IPS-18a (cell line): Measurements from ENCODE around the gene CNPY3.
A peak's percentile ranks its signal among the peaks of the same experiment; 100 is the strongest.
"Not testable (repeated sequence)": the region's sequence is repeated elsewhere in the genome, so short reads cannot be mapped to it uniquely, and the experiment has no call there.

Experiments
- H3K27ac ChIP-seq: one replicate; pipeline ENCODE4 v1.5.1; 2013; ENCODE audit warnings: low read length
- H3K27me3 ChIP-seq: one replicate; pipeline ENCODE4 v1.6.1; 2013; ENCODE audit warnings: mild to moderate bottlenecking, low read length; ENCODE audit not compliant: control insufficient read depth, insufficient read depth
- H3K36me3 ChIP-seq: one replicate; pipeline ENCODE4 v1.6.1; 2013; ENCODE audit warnings: low read depth, low read length; ENCODE audit not compliant: control insufficient read depth
- H3K4me1 ChIP-seq: one replicate; pipeline ENCODE4 v1.6.1; 2013; ENCODE audit warnings: low read depth, low read length; ENCODE audit not compliant: control insufficient read depth
- H3K4me3 ChIP-seq: one replicate; pipeline ENCODE4 v1.5.1; 2013; ENCODE audit warnings: low read length
- H3K9ac ChIP-seq: one replicate; pipeline ENCODE4 v1.6.1; 2013; ENCODE audit warnings: mild to moderate bottlenecking, low read length, moderate library complexity
- H3K9me3 ChIP-seq: one replicate; pipeline ENCODE4 v1.6.1; 2013; ENCODE audit warnings: low read depth, low read length; ENCODE audit not compliant: control insufficient read depth

The CNPY3 gene

DNA sequence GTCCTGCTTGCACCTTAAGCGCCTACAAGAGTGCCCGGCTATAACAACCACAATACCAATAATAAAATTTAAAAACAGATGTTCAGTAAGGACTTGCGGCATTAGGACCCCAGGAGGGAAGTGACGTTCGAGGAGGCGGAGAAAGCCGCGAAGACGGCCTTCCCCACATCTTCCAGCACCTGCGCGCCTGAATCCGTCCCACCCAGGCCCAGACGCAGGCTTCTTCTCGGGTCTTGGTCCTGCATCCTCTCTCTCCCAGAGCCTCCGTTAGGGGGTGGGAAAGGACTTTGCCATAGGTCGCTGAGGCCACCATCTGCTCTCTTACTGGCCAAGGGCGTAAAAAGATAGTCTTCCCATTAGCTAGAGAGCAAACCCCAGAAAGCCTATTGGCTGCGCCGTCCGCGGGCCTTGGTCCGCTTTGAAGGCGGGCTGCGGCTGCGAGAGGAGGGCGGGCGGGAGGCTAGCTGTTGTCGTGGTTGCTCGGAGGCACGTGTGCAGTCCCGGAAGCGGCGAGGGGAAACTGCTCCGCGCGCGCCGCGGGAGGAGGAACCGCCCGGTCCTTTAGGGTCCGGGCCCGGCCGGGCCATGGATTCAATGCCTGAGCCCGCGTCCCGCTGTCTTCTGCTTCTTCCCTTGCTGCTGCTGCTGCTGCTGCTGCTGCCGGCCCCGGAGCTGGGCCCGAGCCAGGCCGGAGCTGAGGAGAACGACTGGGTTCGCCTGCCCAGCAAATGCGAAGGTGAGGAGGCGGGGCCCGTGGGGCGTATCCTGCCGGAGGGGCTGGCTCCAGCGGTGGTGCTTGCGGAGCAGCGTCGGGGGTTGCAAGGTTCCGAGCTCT is at the start of gene CNPY3:
CNPY3 (plus strand) TSS at position 495 of the 835 bp plus-strand sequence; CDS start at position 586, 91 bp downstream.
- H3K27me3 ChIP-seq, result no peaks in the 10 kb centered on the region
- H3K9me3 ChIP-seq, result no peaks in the 10 kb centered on the region
- H3K9ac ChIP-seq, result peak within 1 kb of the TSS; percentile 77
- peaks cover 6% of the 10 kb centered on the region for H3K4me1 ChIP-seq
- peak within 1 kb of the TSS; percentile 90 for H3K27ac ChIP-seq
- H3K4me3 ChIP-seq, result peak within 1 kb of the TSS; percentile 97
- H3K36me3 ChIP-seq, result peaks cover 8% of the 10 kb centered on the region

DNA sequence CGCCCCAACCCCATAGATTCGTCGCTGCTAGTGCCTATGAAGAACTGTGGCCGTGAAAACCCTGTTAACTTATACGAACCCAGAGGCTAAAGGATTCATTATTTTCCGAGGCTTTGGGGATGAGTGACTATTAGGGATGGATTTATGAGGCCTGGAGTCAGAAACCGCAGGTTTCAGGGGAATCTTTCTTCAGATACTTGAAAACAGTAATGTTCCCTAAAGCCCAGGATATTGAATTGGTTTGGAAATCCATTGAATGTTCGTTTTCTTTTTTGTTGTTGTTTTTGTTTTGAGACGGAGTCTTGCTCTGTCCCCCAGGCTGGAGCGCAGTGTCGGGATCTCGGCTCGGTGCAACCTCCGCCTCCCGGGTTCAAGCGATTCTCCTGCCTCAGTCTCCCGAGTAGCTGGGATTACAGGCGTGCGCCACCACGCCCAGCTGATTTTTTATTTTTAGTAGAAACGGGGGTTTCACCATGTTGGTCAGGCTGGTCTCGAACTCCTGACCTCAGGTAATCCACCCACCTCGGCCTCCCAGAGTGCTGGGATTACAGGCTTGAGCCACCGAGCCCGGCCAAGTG is 49.0 kb upstream of the CNPY3 start:
- not testable (repeated sequence) for H3K9me3 ChIP-seq, H3K4me1 ChIP-seq, H3K27me3 ChIP-seq
- Histone ChIP-seq H3K36me3 (peaks cover 24% of the 10 kb centered on the region), H3K4me3 (peak overlapping the region; percentile 95), H3K27ac (peak overlapping the region; percentile 85), H3K9ac (peak overlapping the region; percentile 94)

DNA sequence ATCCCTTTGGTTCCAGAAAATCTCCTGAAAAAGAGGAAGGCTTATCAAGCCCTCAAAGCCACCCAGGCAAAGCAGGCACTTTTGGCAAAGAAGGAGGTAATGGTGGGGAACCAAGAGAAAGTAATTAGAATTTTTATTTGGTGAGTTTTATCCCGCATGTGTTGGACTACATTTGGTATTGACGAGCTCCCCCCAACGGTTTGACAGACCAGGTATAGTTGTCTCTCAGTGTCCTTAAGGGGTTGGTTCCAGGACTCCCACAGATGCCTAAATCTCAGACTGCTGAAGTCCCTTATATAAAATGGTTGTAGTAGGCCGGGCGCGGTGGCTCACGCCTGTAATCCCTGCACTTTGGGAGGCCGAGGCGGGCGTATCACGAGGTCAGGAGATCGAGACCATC is 48.4 kb upstream of the CNPY3 start:
- H3K27ac ChIP-seq, H3K4me1 ChIP-seq: not testable (repeated sequence)

DNA sequence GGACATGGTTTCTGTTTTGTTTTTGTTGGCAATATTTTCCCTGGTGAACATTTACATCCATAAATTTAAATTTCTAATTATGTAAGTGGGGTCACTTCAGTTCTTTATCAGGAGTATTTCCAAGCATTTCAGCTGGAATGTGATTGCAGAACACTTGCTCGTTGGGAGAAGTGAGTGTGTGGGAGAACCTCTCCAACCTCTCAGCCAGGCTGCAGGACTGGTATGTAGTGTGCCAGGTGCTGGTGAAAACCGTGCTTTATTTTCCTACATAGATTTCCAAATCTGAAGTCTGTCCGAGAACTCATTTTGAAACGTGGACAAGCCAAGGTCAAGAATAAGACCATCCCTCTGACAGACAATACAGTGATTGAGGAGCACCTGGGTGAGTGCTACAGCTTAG is 43.6 kb upstream of the CNPY3 start:
- H3K27me3 ChIP-seq, result no peaks in the 10 kb centered on the region
- no peaks in the 10 kb centered on the region for H3K4me1 ChIP-seq
- no peak overlapping the region for H3K27ac ChIP-seq
- no peaks in the 10 kb centered on the region for H3K9me3 ChIP-seq
- H3K9ac ChIP-seq, result no peak overlapping the region
- H3K4me3 ChIP-seq, result no peak overlapping the region
- peaks cover 39% of the 10 kb centered on the region for H3K36me3 ChIP-seq

More for the DNA sequence above, 48.4 kb upstream of the CNPY3 start:
- H3K27me3 ChIP-seq, H3K9me3 ChIP-seq: not testable (repeated sequence)
- Histone ChIP-seq H3K9ac (peak overlapping the region; percentile 94), H3K4me3 (peak overlapping the region; percentile 95), H3K36me3 (peaks cover 29% of the 10 kb centered on the region)

DNA sequence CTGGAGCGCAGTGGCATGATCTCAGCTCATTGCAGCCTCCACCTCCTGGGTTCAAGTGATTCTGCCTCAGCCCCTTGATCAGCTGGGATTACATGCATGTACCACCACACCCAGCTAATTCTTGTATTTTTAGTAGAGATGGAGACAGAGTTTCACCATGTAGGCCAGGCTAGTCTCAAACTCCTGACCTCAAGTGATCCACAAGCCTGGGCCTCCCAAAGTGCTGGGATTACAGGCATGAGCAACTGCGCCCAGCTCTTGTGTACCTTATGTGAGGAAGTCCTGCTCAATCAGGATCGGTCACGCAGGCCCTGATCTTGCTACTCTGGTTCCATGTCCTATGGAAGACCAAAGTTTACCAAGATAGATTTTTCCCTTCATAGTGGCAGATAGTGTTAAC is 41.1 kb upstream of the CNPY3 start:
- not testable (repeated sequence) for H3K4me3 ChIP-seq, H3K4me1 ChIP-seq, H3K27me3 ChIP-seq, H3K27ac ChIP-seq, H3K9ac ChIP-seq, H3K9me3 ChIP-seq
- H3K36me3 ChIP-seq, result peaks cover 34% of the 10 kb centered on the region

DNA sequence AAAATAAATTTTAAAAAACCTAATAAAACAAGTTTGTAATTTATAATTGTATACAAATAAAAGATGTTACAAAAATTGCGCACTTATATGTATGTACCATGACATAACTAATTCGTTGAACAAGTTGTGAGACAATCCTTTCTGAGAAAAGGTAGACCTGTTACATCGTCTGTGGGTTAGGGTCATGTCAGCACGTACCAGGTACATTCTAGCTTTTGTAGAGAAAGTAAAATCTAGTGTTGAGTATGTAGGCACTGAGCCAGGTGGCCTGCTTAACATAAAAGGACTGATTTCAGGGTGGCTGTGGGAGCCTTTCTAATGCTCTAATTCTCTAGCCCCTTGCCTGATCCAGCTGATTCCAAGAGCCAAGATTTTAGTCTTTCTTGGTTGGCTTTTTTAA is 39.5 kb upstream of the CNPY3 start:
- Histone ChIP-seq H3K9me3 (no peaks in the 10 kb centered on the region), H3K9ac (peak overlapping the region; percentile 81), H3K27me3 (no peaks in the 10 kb centered on the region), H3K4me1 (no peaks in the 10 kb centered on the region), H3K36me3 (peaks cover 18% of the 10 kb centered on the region), H3K4me3 (peak overlapping the region; percentile 73), H3K27ac (peak overlapping the region; percentile 22)

DNA sequence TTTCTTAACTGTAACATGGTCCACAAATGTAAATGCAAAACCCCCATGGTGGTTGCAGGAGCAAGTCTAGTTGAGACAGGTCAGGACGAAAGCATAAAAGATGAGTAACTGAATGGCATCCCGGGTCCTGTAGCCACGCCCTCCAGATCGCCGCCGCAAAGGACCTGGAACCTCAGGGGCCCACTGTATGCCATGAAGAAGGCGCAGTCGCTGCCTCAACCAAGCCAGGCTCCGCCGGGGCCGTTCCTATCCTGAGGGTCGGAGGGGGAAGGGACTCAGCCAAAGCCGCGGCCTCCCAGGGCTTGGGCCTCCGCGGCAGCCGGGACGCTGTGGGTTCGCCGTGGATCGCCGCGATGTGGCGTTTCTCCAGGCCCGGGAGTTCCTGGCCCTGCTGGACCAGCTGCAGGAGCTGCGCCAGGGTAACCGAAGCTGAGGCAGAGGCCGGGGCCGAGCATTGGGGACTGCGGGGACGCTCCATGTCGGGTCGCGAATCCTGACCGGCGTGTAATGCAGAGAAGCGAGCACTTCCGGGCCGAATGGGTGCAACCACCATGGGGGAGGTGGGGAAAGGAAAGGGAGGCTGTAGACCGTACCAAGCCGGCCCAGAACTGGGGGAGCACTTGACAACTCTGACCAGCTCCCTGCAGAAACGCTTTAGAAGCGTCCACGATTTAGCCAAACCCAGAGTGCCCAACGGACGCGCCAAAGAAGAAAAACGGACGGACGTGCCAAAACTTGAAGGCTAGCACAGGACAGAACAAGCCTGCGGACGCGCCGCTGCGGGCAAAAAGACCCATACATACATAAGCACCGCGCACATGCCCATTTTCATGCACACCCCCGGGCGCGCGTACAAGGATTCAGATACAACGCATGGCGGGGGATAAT is 38.7 kb upstream of the CNPY3 start:
- peak overlapping the region; percentile 47 for H3K27ac ChIP-seq
- H3K27me3 ChIP-seq, result no peaks in the 10 kb centered on the region
- peak overlapping the region; percentile 73 for H3K4me3 ChIP-seq
- H3K9me3 ChIP-seq, result no peaks in the 10 kb centered on the region
- H3K4me1 ChIP-seq, result no peaks in the 10 kb centered on the region
- peaks cover 13% of the 10 kb centered on the region for H3K36me3 ChIP-seq
- H3K9ac ChIP-seq, result peak overlapping the region; percentile 81

DNA sequence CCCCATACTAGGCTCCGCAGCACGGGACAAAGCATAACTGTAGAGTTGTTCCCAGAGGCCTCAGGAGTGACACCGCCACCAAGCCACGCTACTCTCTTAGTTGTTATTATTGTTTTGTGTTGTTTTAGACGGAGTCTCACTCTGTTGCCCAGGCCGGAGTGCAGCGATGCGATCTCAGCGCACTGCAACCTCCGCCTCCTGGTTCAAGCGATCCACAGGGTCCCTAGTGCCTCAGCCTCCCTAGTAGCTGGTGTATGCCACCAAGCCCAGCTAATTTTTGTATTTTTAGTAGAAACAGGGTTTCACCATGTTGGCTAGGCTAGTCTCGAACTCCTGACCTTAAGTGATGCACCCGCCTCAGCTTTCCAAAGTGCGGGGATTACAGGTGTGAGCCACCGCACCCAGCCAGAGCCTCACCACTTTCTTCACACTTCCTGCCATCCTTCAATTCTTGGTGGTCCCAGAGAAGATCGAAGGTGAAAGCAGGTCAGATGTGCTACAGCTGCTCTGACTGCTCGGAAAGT is 38.0 kb upstream of the CNPY3 start:
- H3K4me3 ChIP-seq, result peak overlapping the region; percentile 73
- H3K36me3 ChIP-seq, result peaks cover 6% of the 10 kb centered on the region
- H3K9ac ChIP-seq, result peak overlapping the region; percentile 81
- no peaks in the 10 kb centered on the region for H3K4me1 ChIP-seq
- no peaks in the 10 kb centered on the region for H3K27me3 ChIP-seq
- no peaks in the 10 kb centered on the region for H3K9me3 ChIP-seq
- peak overlapping the region; percentile 47 for H3K27ac ChIP-seq

DNA sequence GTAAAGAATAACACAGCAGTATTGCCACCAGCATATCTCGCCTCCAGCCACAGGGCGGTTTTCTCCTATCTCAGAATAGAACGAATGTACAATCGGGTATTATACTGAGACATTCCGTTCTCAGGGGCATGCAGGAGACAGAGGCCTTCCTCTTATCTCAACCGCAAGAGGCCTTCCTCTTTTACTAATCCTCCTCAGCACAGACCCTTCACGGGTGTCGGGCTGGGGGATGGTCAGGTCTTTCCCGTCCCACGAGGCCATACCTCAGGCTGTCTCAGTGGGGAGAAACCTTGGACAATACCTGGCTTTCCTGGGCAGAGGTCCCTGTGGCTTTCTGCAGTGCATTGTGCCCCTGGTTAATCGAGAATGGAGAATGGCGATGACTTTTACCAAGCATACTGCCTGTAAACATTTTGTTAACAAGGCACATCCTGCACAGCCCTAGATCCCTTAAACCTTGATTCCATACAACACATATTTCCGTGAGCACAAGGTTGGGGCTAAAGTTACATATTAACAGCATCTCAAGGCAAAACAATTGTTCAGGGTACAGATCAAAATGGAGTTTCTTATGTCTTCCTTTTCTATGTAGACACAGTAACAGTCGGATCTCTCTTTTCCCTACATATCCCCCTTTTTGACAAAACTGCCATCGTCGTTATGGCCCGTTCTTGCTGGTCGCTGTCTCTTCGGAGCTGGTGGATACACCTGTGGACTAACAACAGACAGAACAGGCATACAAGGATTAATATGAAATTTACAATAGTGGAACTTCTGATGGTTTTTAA is 35.0 kb upstream of the CNPY3 start:
- H3K4me1 ChIP-seq, H3K27ac ChIP-seq, H3K36me3 ChIP-seq, H3K9ac ChIP-seq, H3K27me3 ChIP-seq, H3K4me3 ChIP-seq, H3K9me3 ChIP-seq: not testable (repeated sequence)

DNA sequence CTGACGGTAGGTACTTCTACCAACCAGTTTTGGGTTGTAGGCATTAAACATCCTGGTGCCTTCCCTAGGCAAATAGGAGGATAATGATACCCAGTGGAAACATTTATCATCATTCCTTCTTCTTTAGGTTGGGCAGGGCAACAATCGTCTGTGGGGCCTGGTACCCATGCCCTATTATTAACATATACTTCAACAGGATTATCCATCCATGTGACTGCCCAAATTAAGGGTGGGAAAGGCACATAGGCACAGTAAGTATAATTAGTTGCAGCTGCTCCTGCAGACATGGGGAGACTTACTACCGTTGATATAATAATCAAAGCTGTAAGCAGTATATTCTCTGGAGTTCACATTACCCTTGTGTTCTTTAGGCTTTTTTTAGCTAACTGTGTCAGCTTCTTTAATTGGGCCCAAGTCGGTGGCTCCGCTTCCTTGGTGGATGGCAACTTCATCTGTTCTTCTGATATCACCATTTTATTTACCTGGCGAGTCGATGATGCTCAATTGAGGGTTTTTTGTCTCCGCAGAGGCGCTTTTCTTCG is 33.0 kb upstream of the CNPY3 start:
- H3K4me3 ChIP-seq, result no peak overlapping the region
- H3K4me1 ChIP-seq, result peaks cover 7% of the 10 kb centered on the region
- H3K27me3 ChIP-seq, result no peaks in the 10 kb centered on the region
- H3K9ac ChIP-seq, result no peak overlapping the region
- no peaks in the 10 kb centered on the region for H3K9me3 ChIP-seq
- H3K36me3 ChIP-seq, result no peaks in the 10 kb centered on the region
- no peak overlapping the region for H3K27ac ChIP-seq
